IPS-15b (cell line): Measurements from ENCODE around the gene EDC4.
"Not testable (repeated sequence)": the region's sequence is repeated elsewhere in the genome, so short reads cannot be mapped to it uniquely, and the experiment has no call there.

Experiments
- H3K27me3 ChIP-seq: one replicate; pipeline ENCODE4 v1.6.1; 2013; ENCODE audit warnings: low read length; ENCODE audit not compliant: control insufficient read depth, insufficient read depth
- H3K36me3 ChIP-seq: one replicate; pipeline ENCODE4 v1.6.1; 2013; ENCODE audit warnings: low read length; ENCODE audit not compliant: control insufficient read depth, insufficient read depth
- H3K4me1 ChIP-seq: one replicate; pipeline ENCODE4 v1.6.1; 2013; ENCODE audit warnings: mild to moderate bottlenecking, low read length; ENCODE audit not compliant: control insufficient read depth, insufficient read depth
- H3K4me3 ChIP-seq: one replicate; pipeline ENCODE4 v1.5.1; 2013; ENCODE audit warnings: low read depth, low read length
- H3K9ac ChIP-seq: one replicate; pipeline ENCODE4 v1.6.1; 2013; ENCODE audit warnings: low read depth, mild to moderate bottlenecking, low read length
- H3K9me3 ChIP-seq: one replicate; pipeline ENCODE4 v1.6.1; 2013; ENCODE audit warnings: mild to moderate bottlenecking, low read length; ENCODE audit not compliant: control insufficient read depth, insufficient read depth

EDC4 gene

GRCh38 chr16:67872631-67873434, at the start of gene EDC4:
Gene EDC4 (plus strand): TSS chr16:67873052. CDS start chr16:67873262, 210 bp downstream.
- Histone ChIP-seq H3K4me3 (peak within 1 kb of the TSS; percentile 82), H3K36me3 (peaks cover 41% of the 10 kb centered on the region), H3K9me3 (no peaks in the 10 kb centered on the region), H3K9ac (peak within 1 kb of the TSS; percentile 90), H3K4me1 (peaks cover 5% of the 10 kb centered on the region), H3K27me3 (no peaks in the 10 kb centered on the region)

GRCh38 chr16:67825119-67825518, 47.7 kb upstream of the EDC4 start:
- Histone ChIP-seq H3K36me3 (peaks cover 29% of the 10 kb centered on the region), H3K4me1 (no peaks in the 10 kb centered on the region)

GRCh38 chr16:67825906-67826305, 46.9 kb upstream of the EDC4 start:
- no peak overlapping the region for H3K9ac ChIP-seq
- peaks cover 36% of the 10 kb centered on the region for H3K36me3 ChIP-seq
- no peaks in the 10 kb centered on the region for H3K27me3 ChIP-seq
- no peaks in the 10 kb centered on the region for H3K9me3 ChIP-seq
- no peak overlapping the region for H3K4me3 ChIP-seq
- H3K4me1 ChIP-seq, result no peaks in the 10 kb centered on the region

More at GRCh38 chr16:67825119-67825518, 47.7 kb upstream of the EDC4 start:
- Histone ChIP-seq H3K9ac (no peak overlapping the region), H3K9me3 (no peaks in the 10 kb centered on the region), H3K27me3 (no peaks in the 10 kb centered on the region), H3K4me3 (no peak overlapping the region)

- H3K4me1 ChIP-seq, result peaks cover 3% of the 10 kb centered on the region
- H3K4me3 ChIP-seq, result no peak overlapping the region
- no peak overlapping the region for H3K9ac ChIP-seq
- H3K9me3 ChIP-seq, result no peaks in the 10 kb centered on the region
- H3K27me3 ChIP-seq, result no peaks in the 10 kb centered on the region
- H3K36me3 ChIP-seq, result peaks cover 47% of the 10 kb centered on the region
These were observed 44.2 kb upstream of the EDC4 start for GRCh38 chr16:67828651-67829050.

- H3K9ac ChIP-seq, result peak overlapping the region; percentile 68
- peaks cover 35% of the 10 kb centered on the region for H3K36me3 ChIP-seq
- H3K9me3 ChIP-seq, result no peaks in the 10 kb centered on the region
- H3K4me3 ChIP-seq, result peak overlapping the region; percentile 88
- peaks cover 3% of the 10 kb centered on the region for H3K4me1 ChIP-seq
- H3K27me3 ChIP-seq, result no peaks in the 10 kb centered on the region
These were observed 39.8 kb upstream of the EDC4 start for GRCh38 chr16:67833030-67833414.

GRCh38 chr16:67833415-67834241, 39.2 kb upstream of the EDC4 start:
- peaks cover 3% of the 10 kb centered on the region for H3K4me1 ChIP-seq
- H3K36me3 ChIP-seq, result peaks cover 32% of the 10 kb centered on the region
- H3K9ac ChIP-seq, result peak overlapping the region; percentile 68
- peak overlapping the region; percentile 88 for H3K4me3 ChIP-seq
- no peaks in the 10 kb centered on the region for H3K9me3 ChIP-seq
- no peaks in the 10 kb centered on the region for H3K27me3 ChIP-seq

- Histone ChIP-seq H3K9ac (peak overlapping the region; percentile 2), H3K4me3 (peak overlapping the region; percentile 88), H3K4me1 (peaks cover 3% of the 10 kb centered on the region), H3K9me3 (no peaks in the 10 kb centered on the region), H3K36me3 (peaks cover 27% of the 10 kb centered on the region), H3K27me3 (no peaks in the 10 kb centered on the region)
These were observed 38.6 kb upstream of the EDC4 start for GRCh38 chr16:67834242-67834614.

- H3K9ac ChIP-seq, H3K27me3 ChIP-seq, H3K4me1 ChIP-seq, H3K9me3 ChIP-seq, H3K4me3 ChIP-seq, H3K36me3 ChIP-seq: not testable (repeated sequence)
These were observed 35.7 kb upstream of the EDC4 start for GRCh38 chr16:67837190-67837589.

GRCh38 chr16:67837811-67838210, 35.0 kb upstream of the EDC4 start:
- Histone ChIP-seq H3K9me3 (no peaks in the 10 kb centered on the region), H3K27me3 (no peaks in the 10 kb centered on the region), H3K4me3 (no peak overlapping the region), H3K4me1 (peaks cover 4% of the 10 kb centered on the region), H3K9ac (no peak overlapping the region), H3K36me3 (no peaks in the 10 kb centered on the region)

GRCh38 chr16:67841198-67841815, 31.5 kb upstream of the EDC4 start:
- Histone ChIP-seq H3K4me1 (peaks cover 25% of the 10 kb centered on the region), H3K9ac (peak overlapping the region; percentile 81), H3K4me3 (peak overlapping the region; percentile 52), H3K27me3 (no peaks in the 10 kb centered on the region), H3K9me3 (no peaks in the 10 kb centered on the region), H3K36me3 (no peaks in the 10 kb centered on the region)

GRCh38 chr16:67841816-67842508, 30.9 kb upstream of the EDC4 start, which contains the start of gene THAP11:
Gene THAP11 (plus strand): TSS chr16:67842320. CDS start chr16:67842555, 235 bp downstream.
- H3K4me3 ChIP-seq, result peak within 1 kb of the TSS; percentile 97
- H3K9me3 ChIP-seq, result no peaks in the 10 kb centered on the region
- H3K9ac ChIP-seq, result peak within 1 kb of the TSS; percentile 98
- peaks cover 25% of the 10 kb centered on the region for H3K4me1 ChIP-seq
- H3K27me3 ChIP-seq, result no peaks in the 10 kb centered on the region
- H3K36me3 ChIP-seq, result no peaks in the 10 kb centered on the region
